NOMO-1 treated with DMSO at 0.1 percent for 48 hours (cell line): ENCODE data around the gene MSH3.
"Not testable (repeated sequence)": the region's sequence is repeated elsewhere in the genome, so short reads cannot be mapped to it uniquely, and the experiment has no call there.

ENCODE experiments used
- DNase-seq: peaks from one replicate; lab custom pipeline; 2025; ENCODE audit not compliant: unreplicated experiment; lab: John Stamatoyannopoulos, UW

The MSH3 gene

GRCh38 chr5:80789319-80790016, 135.0 kb downstream of the MSH3 start:
- not testable (repeated sequence) for DNase-seq

GRCh38 chr5:80790698-80791097, 136.2 kb downstream of the MSH3 start:
- no peak for DNase-seq

GRCh38 chr5:80793354-80793753, 138.9 kb downstream of the MSH3 start:
- no peak for DNase-seq

GRCh38 chr5:80796846-80797245, 142.4 kb downstream of the MSH3 start:
- no peak for DNase-seq

GRCh38 chr5:80797428-80798024, 143.1 kb downstream of the MSH3 start:
- DNase-seq, result no peak

- no peak for DNase-seq
These were observed 143.7 kb downstream of the MSH3 start for GRCh38 chr5:80798166-80798565.

GRCh38 chr5:80798633-80799032, 144.2 kb downstream of the MSH3 start:
- DNase-seq, result no peak

GRCh38 chr5:80799041-80799440, 144.6 kb downstream of the MSH3 start:
- DNase-seq, result no peak

GRCh38 chr5:80799573-80799972, 145.1 kb downstream of the MSH3 start:
- no peak for DNase-seq

- no peak for DNase-seq
These were observed 149.9 kb downstream of the MSH3 start for GRCh38 chr5:80804332-80804731.

- DNase-seq, result no peak
These were observed 150.6 kb downstream of the MSH3 start for GRCh38 chr5:80805038-80805437.

- no peak for DNase-seq
These were observed 152.5 kb downstream of the MSH3 start for GRCh38 chr5:80806929-80807328.

- DNase-seq, result no peak
These were observed 155.0 kb downstream of the MSH3 start for GRCh38 chr5:80809451-80809850.

GRCh38 chr5:80810425-80810824, 156.0 kb downstream of the MSH3 start:
- no peak for DNase-seq

GRCh38 chr5:80816590-80816989, 162.1 kb downstream of the MSH3 start:
- DNase-seq, result no peak

- DNase-seq, result no peak
These were observed 166.2 kb downstream of the MSH3 start for GRCh38 chr5:80820685-80821084.

GRCh38 chr5:80822640-80823039, 168.2 kb downstream of the MSH3 start:
- no peak for DNase-seq

GRCh38 chr5:80824159-80824558, 169.7 kb downstream of the MSH3 start:
- not testable (repeated sequence) for DNase-seq

GRCh38 chr5:80825786-80826460, 171.5 kb downstream of the MSH3 start:
- DNase-seq, result peak; percentile 28

GRCh38 chr5:80834710-80835109, 180.3 kb downstream of the MSH3 start:
- no peak for DNase-seq

- no peak for DNase-seq
These were observed 180.7 kb downstream of the MSH3 start for GRCh38 chr5:80835128-80835527.

GRCh38 chr5:80837679-80838078, 183.2 kb downstream of the MSH3 start:
- no peak for DNase-seq
